ENCODE results near the gene B3GALT2. TPM values are rescaled to one million over a fixed set of nuclear protein-coding genes. Genes with fewer than 3 reads are reported as not detected.

B3GALT2 gene
- total and polyA plus RNA-seq, 10 of the 15 experiments (the other 5 are each of a cell fraction or from before 2014, with no cell fraction given), result 0.10 to 0.25 (median 0.14) TPM; not detected in 7

GRCh38 chr1:193185211-193185610 is 1.2 kb downstream of the B3GALT2 start (continued):
- TF ChIP-seq E4F1 (IDR thresholded peaks at IDR 0.05; ENCODE audit: borderline replicate concordance, partially characterized antibody) (no peak), PBX3 (IDR thresholded peaks at IDR 0.05; ENCODE audit: insufficient replicate concordance, low read depth, low read length) (no peak), ZNF687 (IDR thresholded peaks at IDR 0.05) (no peak)

Data from GM12878 (cell line).